Measurements from ENCODE around the gene ZPR1. TPM values are rescaled to one million over a fixed set of nuclear protein-coding genes. Genes with fewer than 3 reads are reported as not detected.

The ZPR1 gene
- total and polyA plus RNA-seq, 2 of the 4 experiments (the other 2 are of a cell fraction): 40.8 to 52.0 TPM

DNA sequence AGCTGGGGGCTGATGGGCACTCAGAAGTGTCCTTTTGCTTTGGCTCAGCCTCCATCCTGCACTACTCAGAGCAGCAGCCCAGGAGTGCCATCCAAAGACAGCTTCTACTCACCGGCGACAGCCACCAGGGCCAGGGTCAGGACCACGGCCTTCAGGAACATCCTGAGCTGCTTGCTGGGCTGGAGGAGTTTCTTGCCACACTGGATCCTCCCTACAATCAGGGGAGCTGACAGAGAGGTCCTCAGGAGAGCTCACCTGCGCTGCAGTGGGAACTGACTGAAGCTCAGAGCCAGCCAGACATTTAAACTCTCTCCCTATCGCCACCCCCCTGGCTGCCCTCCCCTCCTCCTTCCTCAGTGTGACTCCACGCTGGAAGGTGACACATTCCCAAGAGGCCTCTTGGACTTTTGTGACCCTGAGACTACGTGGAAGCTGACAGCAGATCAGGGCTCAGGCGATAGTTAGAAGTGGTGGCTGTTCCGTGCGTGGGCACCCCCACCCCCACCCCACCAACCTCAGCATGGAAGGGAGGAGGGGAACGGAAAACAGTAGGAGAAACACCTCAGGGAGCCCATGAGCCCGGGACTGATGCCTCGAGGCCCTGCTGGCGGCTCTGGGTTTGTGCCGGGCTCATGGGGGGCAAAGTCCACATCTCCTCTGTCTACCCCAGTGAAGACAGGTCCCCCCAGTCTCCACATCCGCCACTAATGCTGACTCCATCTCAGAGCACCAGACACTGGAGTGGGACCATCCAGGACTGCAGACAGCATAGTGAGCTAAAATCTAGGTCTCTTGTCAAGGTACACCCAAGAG, 35.4 kb upstream of the ZPR1 start, which contains the start of gene APOA4:
Gene APOA4, minus strand, starts transcription at position 274 of the 813 bp plus-strand sequence. Its CDS starts 113 bp downstream, at position 161.
- ChIA-PET CTCF (interaction anchor here (1.1 to 1.2 kb wide), 2 partner anchors 28 to 32 kb away, joined by 4 read pairs; no protein-coding TSS in a partner anchor), POLR2A (ENCODE audit: unreplicated experiment) (no interaction called here)
- BruUV-seq (replicated peaks): no TSS peak
- no peak for TF ChIP-seq SMC3 (IDR thresholded peaks at IDR 0.05; ENCODE audit: low read depth, low read length)
- TF ChIP-seq, protein P1, sequence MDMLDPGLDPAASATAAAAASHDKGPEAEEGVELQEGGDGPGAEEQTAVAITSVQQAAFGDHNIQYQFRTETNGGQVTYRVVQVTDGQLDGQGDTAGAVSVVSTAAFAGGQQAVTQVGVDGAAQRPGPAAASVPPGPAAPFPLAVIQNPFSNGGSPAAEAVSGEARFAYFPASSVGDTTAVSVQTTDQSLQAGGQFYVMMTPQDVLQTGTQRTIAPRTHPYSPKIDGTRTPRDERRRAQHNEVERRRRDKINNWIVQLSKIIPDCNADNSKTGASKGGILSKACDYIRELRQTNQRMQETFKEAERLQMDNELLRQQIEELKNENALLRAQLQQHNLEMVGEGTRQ (IDR thresholded peaks at IDR 0.05; ENCODE audit: low read depth, low read length): no peak
- TF ChIP-seq, protein P2, sequence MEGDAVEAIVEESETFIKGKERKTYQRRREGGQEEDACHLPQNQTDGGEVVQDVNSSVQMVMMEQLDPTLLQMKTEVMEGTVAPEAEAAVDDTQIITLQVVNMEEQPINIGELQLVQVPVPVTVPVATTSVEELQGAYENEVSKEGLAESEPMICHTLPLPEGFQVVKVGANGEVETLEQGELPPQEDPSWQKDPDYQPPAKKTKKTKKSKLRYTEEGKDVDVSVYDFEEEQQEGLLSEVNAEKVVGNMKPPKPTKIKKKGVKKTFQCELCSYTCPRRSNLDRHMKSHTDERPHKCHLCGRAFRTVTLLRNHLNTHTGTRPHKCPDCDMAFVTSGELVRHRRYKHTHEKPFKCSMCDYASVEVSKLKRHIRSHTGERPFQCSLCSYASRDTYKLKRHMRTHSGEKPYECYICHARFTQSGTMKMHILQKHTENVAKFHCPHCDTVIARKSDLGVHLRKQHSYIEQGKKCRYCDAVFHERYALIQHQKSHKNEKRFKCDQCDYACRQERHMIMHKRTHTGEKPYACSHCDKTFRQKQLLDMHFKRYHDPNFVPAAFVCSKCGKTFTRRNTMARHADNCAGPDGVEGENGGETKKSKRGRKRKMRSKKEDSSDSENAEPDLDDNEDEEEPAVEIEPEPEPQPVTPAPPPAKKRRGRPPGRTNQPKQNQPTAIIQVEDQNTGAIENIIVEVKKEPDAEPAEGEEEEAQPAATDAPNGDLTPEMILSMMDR (conservative IDR thresholded peaks at IDR 0.05; ENCODE audit: low read depth, low read length): no peak
- TF ChIP-seq, protein P3, sequence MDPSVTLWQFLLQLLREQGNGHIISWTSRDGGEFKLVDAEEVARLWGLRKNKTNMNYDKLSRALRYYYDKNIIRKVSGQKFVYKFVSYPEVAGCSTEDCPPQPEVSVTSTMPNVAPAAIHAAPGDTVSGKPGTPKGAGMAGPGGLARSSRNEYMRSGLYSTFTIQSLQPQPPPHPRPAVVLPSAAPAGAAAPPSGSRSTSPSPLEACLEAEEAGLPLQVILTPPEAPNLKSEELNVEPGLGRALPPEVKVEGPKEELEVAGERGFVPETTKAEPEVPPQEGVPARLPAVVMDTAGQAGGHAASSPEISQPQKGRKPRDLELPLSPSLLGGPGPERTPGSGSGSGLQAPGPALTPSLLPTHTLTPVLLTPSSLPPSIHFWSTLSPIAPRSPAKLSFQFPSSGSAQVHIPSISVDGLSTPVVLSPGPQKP (IDR thresholded peaks at IDR 0.05; ENCODE audit: borderline replicate concordance, low read depth, low read length): no peak
- no peak for TF ChIP-seq RAD21 (IDR thresholded peaks at IDR 0.05; ENCODE audit: low read length)
- TF ChIP-seq MAFK (IDR thresholded peaks at IDR 0.05; ENCODE audit: low read depth, low read length): no peak
- TF ChIP-seq POLR2A (IDR thresholded peaks at IDR 0.05; ENCODE audit: low read depth, low read length): no peak
- TF ChIP-seq RCOR1 (IDR thresholded peaks at IDR 0.05; ENCODE audit: insufficient replicate concordance, low read length): no peak
- TF ChIP-seq NFE2L2 (IDR thresholded peaks at IDR 0.05; ENCODE audit: low read depth, low read length): no peak
- no peak for TF ChIP-seq BHLHE40 (IDR thresholded peaks at IDR 0.05; ENCODE audit: low read depth, low read length)
- no peak for TF ChIP-seq CEBPB (IDR thresholded peaks at IDR 0.05; ENCODE audit: low read depth, low read length)
- no peak for TF ChIP-seq CHD1 (IDR thresholded peaks at IDR 0.05; ENCODE audit: low read depth, low read length)
- no peak for TF ChIP-seq MXI1 (IDR thresholded peaks at IDR 0.05; ENCODE audit: borderline replicate concordance, low read depth, low read length)
- no peak for TF ChIP-seq RFX5 (IDR thresholded peaks at IDR 0.05; ENCODE audit: low read depth, low read length)
- TF ChIP-seq MAZ (IDR thresholded peaks at IDR 0.05; ENCODE audit: borderline replicate concordance, low read depth, low read length): no peak

More for the DNA sequence above, 35.4 kb upstream of the ZPR1 start, which contains the start of gene APOA4:
- no peak within 1 kb of the TSS for H2BK5ac ChIP-seq (ENCODE audit: low read depth, low read length, poor library complexity, severe bottlenecking)
- H3K4me2 ChIP-seq (ENCODE audit: low read depth, low read length): no peak within 1 kb of the TSS
- H2BK20ac ChIP-seq (ENCODE audit: low read depth, low read length): no peak within 1 kb of the TSS
- DNase-seq: no peak
- no peak within 1 kb of the TSS for H3K14ac ChIP-seq (replicated peaks; ENCODE audit: low read depth, low read length)
- no peak within 1 kb of the TSS for H3K27ac ChIP-seq (ENCODE audit: insufficient read depth, low read length)
- dilution Hi-C loops (cut with HindIII; ENCODE audit: low sequenced_read_pairs, unreplicated experiment): no loop called here
- H2BK120ac ChIP-seq (ENCODE audit: low read depth, low read length): no peak within 1 kb of the TSS
- H3K36me3 ChIP-seq (ENCODE audit: control insufficient read depth, insufficient read depth, low read length): no peaks in the 10 kb centered on the region
- no peak within 1 kb of the TSS for H2AK5ac ChIP-seq (ENCODE audit: low read depth, low read length)
- H3K4ac ChIP-seq (ENCODE audit: low read depth, low read length): no peak within 1 kb of the TSS
- no peak within 1 kb of the TSS for H3K18ac ChIP-seq (ENCODE audit: low read depth, low read length)
- in situ Hi-C loops (cut with MboI; ENCODE audit: low sequenced_read_pairs): no loop called here
- no peaks in the 10 kb centered on the region for H3K9me1 ChIP-seq (ENCODE audit: insufficient read depth, low read length)
- no peak within 1 kb of the TSS for H2AK9ac ChIP-seq (replicated peaks; ENCODE audit: low read depth, low read length, poor library complexity)
- ATAC-seq (ENCODE audit: low read depth): no peak
- WGBS, 2 experiments (ENCODE audit: extremely low coverage in 2 of 2, insufficient read length in 1 of 2): no CpG with 5 or more reads among the region's 16 CpGs
- H4K20me1 ChIP-seq (ENCODE audit: insufficient read depth, low read length): no peaks in the 10 kb centered on the region
- no peak within 1 kb of the TSS for H2BK15ac ChIP-seq (ENCODE audit: low read depth, low read length)
- no peaks in the 10 kb centered on the region for H3K4me1 ChIP-seq (ENCODE audit: control insufficient read depth, insufficient read depth, low read length)
- intact Hi-C loops (cut with micrococcal nuclease): no loop called here
- H3K27me3 ChIP-seq (ENCODE audit: control insufficient read depth, insufficient read depth, low read length): peaks cover 24% of the 10 kb centered on the region; the same call in 1 of the 2 replicates
- no peaks in the 10 kb centered on the region for H3K9me3 ChIP-seq (ENCODE audit: control insufficient read depth, insufficient read depth, low read length)
- no peak within 1 kb of the TSS for H3K4me3 ChIP-seq (ENCODE audit: insufficient read depth, low read depth, low read length)
- no peak within 1 kb of the TSS for H3K56ac ChIP-seq (ENCODE audit: extremely low read depth, insufficient read depth, low read length)
- H3K23ac ChIP-seq (ENCODE audit: low read depth, low read length): no peak within 1 kb of the TSS
- H4K91ac ChIP-seq (ENCODE audit: insufficient read depth, low read depth, low read length): no peak within 1 kb of the TSS
- H4K5ac ChIP-seq (ENCODE audit: low read depth, low read length): no peak within 1 kb of the TSS
- no peaks in the 10 kb centered on the region for H3K79me1 ChIP-seq (ENCODE audit: low read depth in 1 of 2, low read length in 2 of 2)
- no peak within 1 kb of the TSS for H2AFZ ChIP-seq (replicated peaks; ENCODE audit: low read length, poor library complexity)
- no peak within 1 kb of the TSS for H3K9ac ChIP-seq (ENCODE audit: low read depth, low read length)
- no peak within 1 kb of the TSS for H4K8ac ChIP-seq (ENCODE audit: low read depth in 2 of 2, low read length in 2 of 2)
